ENCODE data around the gene GNB1L.
"Not testable (repeated sequence)": the region's sequence is repeated elsewhere in the genome, so short reads cannot be mapped to it uniquely, and the experiment has no call there.

GNB1L gene

GRCh38 chr22:19888131-19888746 lies 33.6 kb upstream of the GNB1L start:
- DNase-seq: no peak

GRCh38 chr22:19887256-19887985 lies 32.7 kb upstream of the GNB1L start:
- peak; percentile 36 for DNase-seq

- DNase-seq: peak; percentile 76
Observed at GRCh38 chr22:19886605-19887255, 32.1 kb upstream of the GNB1L start.

- DNase-seq: no peak
Observed at GRCh38 chr22:19885841-19886592, 31.3 kb upstream of the GNB1L start.

- peak; percentile 37 for DNase-seq
Observed at GRCh38 chr22:19884954-19885751, 30.5 kb upstream of the GNB1L start.

- DNase-seq: no peak
Observed at GRCh38 chr22:19884161-19884953, 29.7 kb upstream of the GNB1L start.

GRCh38 chr22:19883446-19883845 lies 28.8 kb upstream of the GNB1L start:
- DNase-seq: not testable (repeated sequence)

- DNase-seq: no peak
Observed at GRCh38 chr22:19882446-19883381, 28.0 kb upstream of the GNB1L start.

- no peak for DNase-seq
Observed at GRCh38 chr22:19880786-19881569, 26.3 kb upstream of the GNB1L start.

GRCh38 chr22:19879992-19880785 lies 25.5 kb upstream of the GNB1L start:
- no peak for DNase-seq

GRCh38 chr22:19879643-19879991 lies 24.9 kb upstream of the GNB1L start:
- no peak for DNase-seq

- DNase-seq: no peak
Observed at GRCh38 chr22:19879246-19879570, 24.5 kb upstream of the GNB1L start.

- no peak for DNase-seq
Observed at GRCh38 chr22:19878461-19879245, 24.0 kb upstream of the GNB1L start.

- no peak for DNase-seq
Observed at GRCh38 chr22:19877626-19878339, 23.1 kb upstream of the GNB1L start.

- DNase-seq: no peak
Observed at GRCh38 chr22:19876941-19877625, 22.4 kb upstream of the GNB1L start.

GRCh38 chr22:19876314-19876940 lies 21.8 kb upstream of the GNB1L start:
- DNase-seq: no peak

Measured in CD4-positive, alpha-beta T cell treated with Interleukin-6 for 4 hours (primary cell).